HG02759 (cell line): ENCODE results near the gene CMTM3.
"Not testable (repeated sequence)": the region's sequence is repeated elsewhere in the genome, so short reads cannot be mapped to it uniquely, and the experiment has no call there.

Experiments
- ATAC-seq: cut with Tn5 transposase; IDR thresholded peaks from one replicate; pipeline ENCODE4 v1.9.1; 2021; ENCODE audit warnings: mild to moderate bottlenecking, moderate library complexity; ENCODE audit not compliant: unreplicated experiment

The CMTM3 gene

DNA sequence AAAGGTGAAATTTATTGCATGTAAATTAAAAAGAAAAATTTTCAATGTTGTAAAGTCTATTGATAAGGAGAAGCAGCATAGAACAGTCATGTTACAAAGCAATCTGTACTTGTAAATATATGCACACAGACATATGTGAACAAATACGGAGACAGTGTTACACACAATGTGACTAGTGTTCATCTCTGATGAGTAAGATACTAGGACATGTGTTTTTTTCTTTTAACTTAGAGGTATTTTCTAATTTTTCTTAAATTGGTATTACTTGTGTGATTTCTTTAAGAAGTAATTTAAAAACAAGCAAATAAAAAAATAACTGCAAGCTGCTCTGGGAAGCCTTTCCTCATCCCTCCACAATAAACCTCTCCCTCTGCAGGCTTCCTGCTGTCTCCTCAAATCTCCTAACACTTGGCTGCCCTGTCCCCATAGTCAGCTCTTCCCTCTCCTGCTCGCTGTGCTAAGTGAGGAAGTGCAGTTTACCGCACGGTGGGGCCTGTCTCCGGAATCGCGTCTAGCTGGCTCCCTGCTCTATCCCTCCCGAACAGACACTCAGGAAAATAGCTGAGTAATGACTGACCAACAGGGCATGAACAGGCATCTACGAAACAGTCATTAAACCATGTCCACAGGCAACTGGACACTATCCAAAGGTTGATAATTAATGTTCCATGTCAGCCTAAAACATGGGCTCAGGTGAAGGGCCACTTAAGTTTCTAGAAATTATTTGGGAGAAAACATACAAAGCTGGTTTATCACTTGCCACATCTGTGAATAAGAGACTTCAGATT is 56.1 kb downstream of the CMTM3 start:
- no peak for ATAC-seq

DNA sequence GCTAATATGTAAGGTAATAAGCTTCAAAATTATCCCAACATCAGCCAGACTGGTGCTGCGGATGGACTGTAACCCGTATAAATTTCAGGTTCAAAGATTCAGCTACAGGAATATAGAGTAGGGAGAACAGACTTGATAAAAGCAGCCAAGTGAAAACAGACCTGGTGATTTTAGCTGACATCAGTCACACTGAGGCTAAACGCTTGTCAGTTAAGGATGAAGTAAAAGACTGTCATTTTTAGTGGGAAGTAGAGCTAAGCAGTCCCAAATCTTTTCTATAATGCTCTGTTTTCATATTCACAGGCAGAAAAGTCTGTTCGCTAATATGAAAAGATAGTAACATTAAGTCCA is 56.7 kb downstream of the CMTM3 start:
- no peak for ATAC-seq

DNA sequence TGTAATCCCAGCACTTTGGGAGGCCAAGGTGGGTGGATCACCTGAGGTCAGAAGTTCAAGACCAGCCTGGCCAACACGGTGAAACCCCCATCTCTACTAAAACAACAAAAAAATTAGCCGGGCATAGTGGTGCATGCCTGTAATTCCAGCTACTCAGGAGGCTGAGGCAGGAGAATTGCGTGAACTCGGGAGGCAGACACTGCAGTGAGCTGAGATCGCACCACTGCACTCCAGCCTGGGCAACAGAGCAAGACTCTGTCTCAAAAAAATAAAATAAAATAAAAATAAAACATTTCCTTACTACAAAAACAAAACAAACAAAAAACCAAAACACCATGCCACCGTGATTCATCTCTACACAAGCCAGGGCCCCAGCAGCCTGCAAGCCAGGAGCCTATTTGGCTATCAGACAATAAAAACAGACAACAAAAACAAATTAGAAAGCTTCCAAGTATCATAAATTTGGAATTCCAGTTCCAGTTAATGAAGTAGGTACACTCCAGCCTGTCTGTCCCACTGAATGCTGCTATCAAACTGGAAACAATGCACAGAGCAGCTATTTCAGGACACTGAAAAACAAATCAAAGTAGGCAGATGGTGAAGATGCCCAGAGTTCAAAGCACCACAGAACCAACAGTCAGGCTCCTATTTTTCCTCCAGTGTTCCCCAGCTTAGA is 57.3 kb downstream of the CMTM3 start:
- ATAC-seq: not testable (repeated sequence)

DNA sequence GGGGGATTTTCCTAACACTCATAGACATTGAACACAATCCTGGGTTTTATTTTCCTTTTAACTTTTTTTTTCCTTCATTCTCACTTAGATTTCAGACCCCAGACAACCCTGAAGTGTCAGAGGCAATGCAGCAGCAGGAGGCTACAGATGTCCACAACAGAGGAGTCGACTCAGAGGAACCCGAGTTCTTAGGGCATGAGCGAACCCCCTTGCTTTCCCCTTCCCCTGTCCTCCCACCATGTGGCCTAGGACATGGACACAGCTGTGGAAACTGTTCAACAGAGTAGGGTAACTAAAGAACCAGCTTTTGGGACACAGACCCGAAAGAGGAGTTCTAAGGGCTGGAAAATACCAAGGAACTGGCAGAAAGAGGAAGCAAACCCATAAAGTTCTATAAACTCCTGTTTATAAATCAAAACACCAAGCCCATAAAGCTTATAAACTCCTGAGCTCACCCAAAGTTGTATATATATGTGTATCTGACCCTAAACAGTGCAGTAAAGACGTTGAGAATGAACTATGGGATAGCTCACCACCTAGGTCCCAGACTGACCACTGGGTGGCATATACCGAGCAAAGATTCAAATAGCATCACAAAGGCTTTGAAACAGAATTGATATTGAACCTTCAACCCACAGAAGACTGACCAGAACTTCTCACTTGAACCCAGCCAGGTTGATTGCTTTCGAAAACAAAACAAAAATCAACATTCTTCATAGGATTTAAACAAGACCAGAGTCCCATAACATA is 58.1 kb downstream of the CMTM3 start:
- ATAC-seq: no peak
